GM10266 (cell line): ENCODE data around the gene SERTAD1.
"Not testable (repeated sequence)": the region's sequence is repeated elsewhere in the genome, so short reads cannot be mapped to it uniquely, and the experiment has no call there.

Source experiments
- DNase-seq: peaks from one replicate; pipeline ENCODE4 v3.0.0; 2012; ENCODE audit errors: extremely low spot score
- CTCF ChIP-seq: IDR thresholded peaks from 2 replicates; pipeline ENCODE4 v1.5.1; 2012; ENCODE audit warnings: mild to moderate bottlenecking, low read depth; ENCODE audit not compliant: control insufficient read depth, insufficient read depth; ENCODE audit errors: missing control alignments

Gene SERTAD1

GRCh38 chr19:40458597-40458974 is 32.8 kb upstream of the SERTAD1 start:
- no peak for DNase-seq
- TF ChIP-seq CTCF = no peak

- no peak for TF ChIP-seq CTCF
- DNase-seq = no peak
These were observed 32.3 kb upstream of the SERTAD1 start for GRCh38 chr19:40457953-40458596.

DNA sequence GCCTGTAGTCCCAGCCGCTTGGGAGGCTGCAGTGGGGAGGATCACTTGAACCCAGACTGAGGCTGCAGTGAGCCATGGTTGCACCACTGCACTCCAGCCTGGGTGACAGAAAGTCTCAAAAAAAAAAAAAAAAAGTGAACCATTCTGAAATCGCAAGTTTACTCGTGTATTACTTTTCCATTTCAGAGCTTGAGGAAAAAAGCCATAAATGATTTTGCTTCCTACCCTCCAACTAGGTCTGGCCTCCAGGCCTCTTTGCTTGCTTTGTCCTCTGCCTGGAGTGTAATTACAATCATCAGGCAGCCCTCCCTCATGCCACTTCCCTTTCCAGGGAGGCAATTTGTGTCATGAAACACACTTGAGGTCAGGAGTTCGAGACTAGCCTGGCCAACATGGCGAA is 31.3 kb upstream of the SERTAD1 start:
- no peak for TF ChIP-seq CTCF
- no peak for DNase-seq

DNA sequence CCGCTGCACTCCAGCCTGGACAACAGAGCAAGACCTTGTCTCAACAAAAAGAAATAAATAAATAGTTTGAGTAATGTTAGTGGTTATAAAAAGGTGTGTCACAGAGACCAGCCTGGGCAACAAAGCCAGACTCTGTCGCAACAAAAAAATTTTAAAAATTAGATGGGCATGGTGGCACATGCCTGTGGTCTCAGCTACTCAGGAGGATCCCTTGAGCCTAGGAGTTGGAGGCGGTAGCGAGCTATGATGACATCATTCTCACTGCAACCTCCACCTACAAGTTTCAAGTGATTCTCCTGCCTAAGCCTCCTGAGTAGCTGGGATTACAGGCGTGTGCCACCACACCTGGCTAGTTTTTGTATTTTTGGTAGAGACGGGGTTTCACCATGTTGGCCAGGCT is 28.2 kb upstream of the SERTAD1 start:
- DNase-seq = not testable (repeated sequence)

- no peak for DNase-seq
- no peak for TF ChIP-seq CTCF
These were observed 27.5 kb upstream of the SERTAD1 start for GRCh38 chr19:40453151-40453735.

- TF ChIP-seq CTCF = no peak
- DNase-seq = no peak
These were observed 26.2 kb upstream of the SERTAD1 start for GRCh38 chr19:40452016-40452415.

DNA sequence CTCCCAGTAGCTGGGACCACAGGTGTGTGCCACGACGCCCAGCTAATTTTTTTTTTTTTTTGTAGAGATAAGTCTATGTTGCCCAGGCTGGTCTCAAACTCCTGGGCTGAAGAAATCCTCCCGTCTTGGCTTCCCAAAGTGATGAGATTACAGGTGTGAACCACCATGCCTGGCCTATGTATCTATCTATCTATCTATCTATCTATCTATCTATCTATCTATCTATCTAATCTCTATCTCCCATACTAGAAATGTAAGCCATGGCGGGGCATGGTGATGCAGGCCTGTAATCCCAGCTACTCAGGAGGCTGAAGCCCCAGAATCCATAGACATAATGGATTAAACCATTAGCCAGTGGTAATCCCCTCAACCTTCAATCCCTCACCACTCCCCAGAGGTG is 24.9 kb upstream of the SERTAD1 start:
- no peak for DNase-seq
- TF ChIP-seq CTCF = no peak

- DNase-seq = no peak
- TF ChIP-seq CTCF = no peak
These were observed 23.7 kb upstream of the SERTAD1 start for GRCh38 chr19:40449506-40449905.
